Measurements from ENCODE around the gene LBHD2. TPM values are rescaled to one million over a fixed set of nuclear protein-coding genes. Genes with fewer than 3 reads are reported as not detected.

The LBHD2 gene
- total and polyA plus RNA-seq, 2 of the 13 experiments (the other 11 are each of a cell fraction or from before 2014, with no cell fraction given), result 0.67 to 1.00 TPM

DNA sequence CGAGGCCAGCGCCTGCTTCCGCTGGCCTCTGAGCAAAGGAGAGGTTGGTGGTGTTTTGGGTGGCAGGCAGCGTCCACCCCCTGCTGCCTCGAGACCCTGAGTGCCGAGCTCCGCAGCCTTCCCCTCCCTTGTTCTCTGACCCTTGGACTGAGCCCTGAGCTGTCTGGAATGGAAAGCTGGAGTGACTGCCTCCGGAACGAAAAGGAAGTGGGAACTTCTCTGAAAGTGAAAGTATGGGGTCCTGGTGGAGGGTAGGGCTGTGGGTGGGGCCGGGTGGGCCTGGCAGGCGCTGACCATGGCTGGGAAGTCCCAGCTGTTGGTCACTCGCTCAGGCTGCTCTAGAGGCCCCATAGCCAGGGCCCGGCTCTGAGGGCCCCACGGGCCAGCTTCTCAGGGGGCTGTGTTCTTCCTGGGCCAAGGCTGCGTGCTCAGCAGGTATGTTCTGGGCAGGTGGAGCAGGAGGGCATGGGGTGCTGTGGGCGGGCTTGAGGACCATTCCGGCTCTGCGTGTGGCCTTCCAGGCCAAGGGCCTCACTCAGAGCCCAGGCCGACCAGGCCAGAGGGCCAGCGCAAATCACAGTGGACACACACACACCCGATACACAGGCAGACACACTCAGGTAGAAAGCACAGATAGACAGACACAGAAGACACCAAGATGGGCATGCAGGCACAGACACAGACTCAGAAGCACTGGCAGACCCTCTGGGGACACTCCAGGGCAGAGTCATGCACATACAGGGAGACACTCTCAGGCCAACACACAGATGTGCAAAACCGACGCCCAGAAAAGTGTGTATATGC, 10.6 kb downstream of the LBHD2 start, which contains the start of gene EXOC3L4 (continued):
- TF ChIP-seq PRDM15 (CRISPR knock-in tag; IDR thresholded peaks at IDR 0.05) (no peak), GATAD2A (CRISPR knock-in tag; IDR thresholded peaks at IDR 0.05) (peak; percentile 41), KLF9 (CRISPR knock-in tag; IDR thresholded peaks at IDR 0.05; ENCODE audit: low read depth) (no peak), SMAD3 (CRISPR knock-in tag; IDR thresholded peaks at IDR 0.05) (peak; percentile 11; the same call in 1 of the 2 replicates), RFXAP (CRISPR knock-in tag; IDR thresholded peaks at IDR 0.05; ENCODE audit: borderline replicate concordance) (peak; percentile 50; the same call in 1 of the 2 replicates), ZNF333 (CRISPR knock-in tag; IDR thresholded peaks at IDR 0.05; ENCODE audit: borderline replicate concordance) (no peak), ZNF773 (CRISPR knock-in tag; IDR thresholded peaks at IDR 0.05; ENCODE audit: borderline replicate concordance) (0 out of 2 replicates have a peak, but pooled peaks have one; percentile 64), ZSCAN30 (CRISPR knock-in tag; IDR thresholded peaks at IDR 0.05) (no peak), ZNF615 (CRISPR knock-in tag; IDR thresholded peaks at IDR 0.05; ENCODE audit: borderline replicate concordance) (no peak), ZKSCAN5 (CRISPR knock-in tag; IDR thresholded peaks at IDR 0.05) (no peak), ATF7-NPFF (CRISPR knock-in tag; IDR thresholded peaks at IDR 0.05; ENCODE audit: low read depth) (no peak), PRPF4 (IDR thresholded peaks at IDR 0.05; ENCODE audit: low read depth, low read length, poor library complexity, severe bottlenecking) (no peak), ZNF343 (CRISPR knock-in tag; IDR thresholded peaks at IDR 0.05) (no peak), ZNF616 (CRISPR knock-in tag; IDR thresholded peaks at IDR 0.05; ENCODE audit: low read depth) (no peak), ZNF224 (CRISPR knock-in tag; IDR thresholded peaks at IDR 0.05) (0 out of 2 replicates have a peak, but pooled peaks have one; percentile 12), TSC22D2 (CRISPR knock-in tag; IDR thresholded peaks at IDR 0.05; ENCODE audit: borderline replicate concordance) (peak; percentile 18; the same call in 1 of the 2 replicates), ZNF574 (CRISPR knock-in tag; IDR thresholded peaks at IDR 0.05) (peak; percentile 47), MTA3 (CRISPR knock-in tag; IDR thresholded peaks at IDR 0.05) (no peak), SRSF4 (IDR thresholded peaks at IDR 0.05; ENCODE audit: low read depth, low read length, poor library complexity, severe bottlenecking) (no peak), NFYC (CRISPR knock-in tag; IDR thresholded peaks at IDR 0.05) (no peak), TOPORS (CRISPR knock-in tag; IDR thresholded peaks at IDR 0.05) (peak; percentile 42; the same call in 1 of the 2 replicates)
- TF ChIP-seq, protein P1, sequence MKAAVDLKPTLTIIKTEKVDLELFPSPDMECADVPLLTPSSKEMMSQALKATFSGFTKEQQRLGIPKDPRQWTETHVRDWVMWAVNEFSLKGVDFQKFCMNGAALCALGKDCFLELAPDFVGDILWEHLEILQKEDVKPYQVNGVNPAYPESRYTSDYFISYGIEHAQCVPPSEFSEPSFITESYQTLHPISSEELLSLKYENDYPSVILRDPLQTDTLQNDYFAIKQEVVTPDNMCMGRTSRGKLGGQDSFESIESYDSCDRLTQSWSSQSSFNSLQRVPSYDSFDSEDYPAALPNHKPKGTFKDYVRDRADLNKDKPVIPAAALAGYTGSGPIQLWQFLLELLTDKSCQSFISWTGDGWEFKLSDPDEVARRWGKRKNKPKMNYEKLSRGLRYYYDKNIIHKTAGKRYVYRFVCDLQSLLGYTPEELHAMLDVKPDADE (CRISPR knock-in tag; IDR thresholded peaks at IDR 0.05), result no peak
